Parathyroid adenoma (tissue), 2 donors: ENCODE data around the gene ENOX1.

Experiments
- H2AFZ ChIP-seq: fragments of 300-600 bp; sonication (generic); one replicate; pipeline ENCODE4 v1.7.0; 2017; ENCODE audit warnings: antibody characterized with exemption, mild to moderate bottlenecking
- H3K27ac ChIP-seq: fragments of 300-600 bp; sonication (generic); one replicate; pipeline ENCODE4 v1.7.0; 2017
- H3K27me3 ChIP-seq: fragments of 300-600 bp; sonication (generic); one replicate; pipeline ENCODE4 v1.7.0; 2017; ENCODE audit warnings: low read length; ENCODE audit not compliant: control insufficient read depth, insufficient read depth
- H3K36me3 ChIP-seq: fragments of 300-600 bp; sonication (generic); one replicate; pipeline ENCODE4 v1.7.0; 2017; ENCODE audit warnings: low read length; ENCODE audit not compliant: control insufficient read depth, insufficient read depth
- H3K4me1 ChIP-seq: fragments of 300-600 bp; sonication (generic); one replicate; pipeline ENCODE4 v1.7.0; 2017; ENCODE audit warnings: control low read depth
- H3K4me2 ChIP-seq: fragments of 300-600 bp; sonication (generic); one replicate; pipeline ENCODE4 v1.7.0; 2017; ENCODE audit warnings: low read length
- H3K4me3 ChIP-seq: fragments of 300-600 bp; sonication (generic); one replicate; pipeline ENCODE4 v1.7.0; 2017; ENCODE audit warnings: low read depth, low read length
- H3K79me2 ChIP-seq: fragments of 300-600 bp; sonication (generic); one replicate; pipeline ENCODE4 v1.7.0; 2017; ENCODE audit warnings: control low read depth
- H3K9ac ChIP-seq: fragments of 300-600 bp; sonication (generic); one replicate; pipeline ENCODE4 v1.7.0; 2017; ENCODE audit warnings: mild to moderate bottlenecking
- H3K9me3 ChIP-seq: fragments of 300-600 bp; sonication (generic); one replicate; pipeline ENCODE4 v1.7.0; 2017; ENCODE audit warnings: low read length; ENCODE audit not compliant: control insufficient read depth
- TF ChIP-seq, protein P1 (sequence below): fragments of 300-600 bp; sonication (generic); IDR thresholded peaks from one replicate; pipeline ENCODE4 v1.7.0; 2017; ENCODE audit warnings: antibody characterized with exemption, mild to moderate bottlenecking
- donor health status: primary hyperparathyroidism.

Gene ENOX1

DNA sequence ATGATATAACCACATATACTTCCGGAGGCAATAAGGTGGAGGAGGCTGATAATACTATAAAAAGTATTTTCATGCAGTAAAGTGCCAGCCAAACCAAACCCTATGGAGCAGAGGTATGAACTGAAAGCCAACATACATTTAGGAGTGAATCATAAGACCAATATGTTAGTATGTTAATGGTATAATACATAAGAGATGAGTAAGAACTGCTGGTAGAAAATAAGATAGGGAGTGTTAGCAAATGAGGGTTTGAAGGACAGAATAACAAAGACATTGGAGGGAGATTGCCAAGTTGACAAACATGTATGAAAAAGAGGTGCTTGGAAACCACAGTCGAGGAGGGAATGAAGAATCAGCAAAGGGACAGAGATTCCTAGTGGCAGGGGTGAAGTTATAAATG, 10.8 kb downstream of the ENOX1 start:
- H3K4me2 ChIP-seq = no peak overlapping the region
- no peak overlapping the region for H3K9ac ChIP-seq
- H3K79me2 ChIP-seq = no peaks in the 10 kb centered on the region
- no peaks in the 10 kb centered on the region for H3K36me3 ChIP-seq
- H3K27me3 ChIP-seq = no peaks in the 10 kb centered on the region
- H3K27ac ChIP-seq = no peak overlapping the region
- H2AFZ ChIP-seq = no peak overlapping the region
- no peaks in the 10 kb centered on the region for H3K9me3 ChIP-seq
- no peaks in the 10 kb centered on the region for H3K4me1 ChIP-seq
- TF ChIP-seq, protein P1, sequence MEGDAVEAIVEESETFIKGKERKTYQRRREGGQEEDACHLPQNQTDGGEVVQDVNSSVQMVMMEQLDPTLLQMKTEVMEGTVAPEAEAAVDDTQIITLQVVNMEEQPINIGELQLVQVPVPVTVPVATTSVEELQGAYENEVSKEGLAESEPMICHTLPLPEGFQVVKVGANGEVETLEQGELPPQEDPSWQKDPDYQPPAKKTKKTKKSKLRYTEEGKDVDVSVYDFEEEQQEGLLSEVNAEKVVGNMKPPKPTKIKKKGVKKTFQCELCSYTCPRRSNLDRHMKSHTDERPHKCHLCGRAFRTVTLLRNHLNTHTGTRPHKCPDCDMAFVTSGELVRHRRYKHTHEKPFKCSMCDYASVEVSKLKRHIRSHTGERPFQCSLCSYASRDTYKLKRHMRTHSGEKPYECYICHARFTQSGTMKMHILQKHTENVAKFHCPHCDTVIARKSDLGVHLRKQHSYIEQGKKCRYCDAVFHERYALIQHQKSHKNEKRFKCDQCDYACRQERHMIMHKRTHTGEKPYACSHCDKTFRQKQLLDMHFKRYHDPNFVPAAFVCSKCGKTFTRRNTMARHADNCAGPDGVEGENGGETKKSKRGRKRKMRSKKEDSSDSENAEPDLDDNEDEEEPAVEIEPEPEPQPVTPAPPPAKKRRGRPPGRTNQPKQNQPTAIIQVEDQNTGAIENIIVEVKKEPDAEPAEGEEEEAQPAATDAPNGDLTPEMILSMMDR = no peak
- H3K4me3 ChIP-seq = no peak overlapping the region

DNA sequence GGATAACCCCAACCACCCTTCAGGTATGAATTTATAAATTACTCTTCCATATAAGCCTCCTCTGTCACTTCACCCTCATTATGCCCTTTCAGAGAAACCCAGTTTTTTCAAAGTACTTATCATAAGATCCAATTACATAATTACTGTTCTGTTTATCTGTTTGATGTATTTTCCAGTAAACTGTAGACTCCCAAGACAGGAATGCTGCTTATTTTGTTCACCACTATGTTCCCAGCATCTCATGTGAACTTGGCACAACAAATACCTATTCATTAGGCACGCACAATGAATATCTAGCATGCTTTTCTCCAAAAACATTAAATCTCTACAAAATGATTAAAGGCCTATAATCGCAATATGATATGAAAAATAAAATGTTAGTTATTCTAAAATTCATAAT, 13.2 kb downstream of the ENOX1 start:
- Histone ChIP-seq H3K27ac (no peak overlapping the region), H3K9me3 (no peaks in the 10 kb centered on the region), H3K79me2 (no peaks in the 10 kb centered on the region), H2AFZ (no peak overlapping the region), H3K4me3 (no peak overlapping the region), H3K27me3 (no peaks in the 10 kb centered on the region), H3K4me1 (no peaks in the 10 kb centered on the region), H3K4me2 (no peak overlapping the region), H3K9ac (no peak overlapping the region), H3K36me3 (no peaks in the 10 kb centered on the region)
- TF ChIP-seq, protein P1 = no peak

DNA sequence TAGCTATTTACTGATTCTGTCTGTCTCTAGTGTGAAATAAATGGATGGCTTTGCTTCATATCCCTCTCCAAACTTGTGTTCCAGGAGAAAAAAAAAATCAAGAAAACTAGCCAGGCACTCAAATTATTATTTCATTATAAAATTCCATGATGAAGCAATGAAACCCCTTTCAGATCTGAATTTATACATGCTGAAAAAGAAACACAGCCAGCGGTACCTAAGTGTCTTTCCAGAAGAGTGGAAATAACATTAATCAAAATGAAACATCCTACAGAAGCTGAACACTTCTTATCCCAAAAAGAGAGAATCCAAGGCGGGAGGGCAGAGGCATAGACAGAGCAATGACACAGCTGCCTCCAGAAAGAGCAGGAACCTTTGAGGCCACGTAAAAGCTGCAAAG, 15.9 kb downstream of the ENOX1 start:
- Histone ChIP-seq H3K27ac (no peak overlapping the region), H3K4me2 (no peak overlapping the region), H3K4me1 (no peaks in the 10 kb centered on the region), H3K4me3 (no peak overlapping the region), H2AFZ (no peak overlapping the region), H3K9me3 (no peaks in the 10 kb centered on the region), H3K27me3 (no peaks in the 10 kb centered on the region), H3K79me2 (no peaks in the 10 kb centered on the region), H3K9ac (no peak overlapping the region), H3K36me3 (no peaks in the 10 kb centered on the region)
- TF ChIP-seq, protein P1 = no peak

DNA sequence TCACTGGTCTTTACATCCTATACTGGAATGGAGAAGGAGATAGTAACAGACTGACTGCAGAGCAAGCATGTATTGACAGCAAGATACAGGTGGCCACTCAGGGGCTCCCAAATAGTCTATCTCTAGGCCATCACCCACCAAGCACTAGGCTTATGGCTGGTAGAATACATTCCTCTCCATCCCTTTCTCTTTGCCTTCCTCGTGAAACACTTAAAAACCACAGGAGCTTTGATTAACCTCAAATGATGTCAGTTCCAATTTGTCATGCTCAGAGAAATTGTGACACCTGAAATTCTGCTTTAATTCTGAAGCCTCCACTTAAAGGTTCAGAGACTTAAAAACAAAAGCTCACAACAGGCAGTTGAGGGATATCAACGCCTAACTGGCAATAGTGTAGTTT, 17.2 kb downstream of the ENOX1 start:
- no peaks in the 10 kb centered on the region for H3K36me3 ChIP-seq
- TF ChIP-seq, protein P1 = no peak
- no peak overlapping the region for H3K27ac ChIP-seq
- no peak overlapping the region for H2AFZ ChIP-seq
- no peaks in the 10 kb centered on the region for H3K27me3 ChIP-seq
- no peak overlapping the region for H3K9ac ChIP-seq
- no peaks in the 10 kb centered on the region for H3K79me2 ChIP-seq
- H3K4me3 ChIP-seq = no peak overlapping the region
- H3K9me3 ChIP-seq = no peaks in the 10 kb centered on the region
- no peaks in the 10 kb centered on the region for H3K4me1 ChIP-seq
- H3K4me2 ChIP-seq = no peak overlapping the region

DNA sequence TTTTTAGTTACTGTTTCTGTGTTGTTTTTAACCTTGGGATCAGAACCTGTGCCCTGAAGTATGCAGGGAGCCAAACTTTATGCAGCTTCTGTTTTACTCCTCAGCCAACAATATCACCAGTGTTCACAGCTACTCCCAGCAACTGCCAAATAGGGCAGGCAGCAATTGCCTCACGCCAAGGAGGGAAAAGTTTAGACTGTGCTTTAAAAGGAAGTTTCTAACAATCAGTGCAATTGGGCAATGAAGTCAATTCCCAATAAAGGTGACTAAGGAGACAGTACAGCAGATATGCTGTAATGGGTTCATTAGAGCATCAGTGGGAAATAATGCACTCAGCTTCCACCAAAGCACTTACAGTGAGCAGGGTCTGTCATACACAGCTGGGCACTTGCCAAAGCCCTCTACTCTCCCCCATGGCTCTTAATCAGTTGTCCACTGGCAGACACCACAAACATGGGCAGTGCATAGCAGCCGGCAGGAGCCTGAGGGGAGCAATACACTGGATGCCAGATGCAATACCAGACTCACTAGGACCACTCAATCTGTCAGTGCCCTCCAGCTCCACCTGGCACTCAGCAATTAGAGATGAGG, 19.3 kb downstream of the ENOX1 start:
- Histone ChIP-seq H2AFZ (no peak overlapping the region), H3K27ac (no peak overlapping the region), H3K27me3 (no peaks in the 10 kb centered on the region), H3K79me2 (no peaks in the 10 kb centered on the region), H3K36me3 (no peaks in the 10 kb centered on the region), H3K4me3 (no peak overlapping the region), H3K9me3 (no peaks in the 10 kb centered on the region), H3K4me2 (no peak overlapping the region), H3K9ac (no peak overlapping the region), H3K4me1 (no peaks in the 10 kb centered on the region)
- TF ChIP-seq, protein P1 = no peak
